OCI-LY7 (cell line): ENCODE measurements around the gene PDILT. TPM values are rescaled to one million over a fixed set of nuclear protein-coding genes. Genes with fewer than 3 reads are reported as not detected.

Experiments
- BruUV-seq: library from RNA; stranded (reverse); fragments of 400-500 nt; replicated peaks from 2 replicates; lab custom pipeline; 2021; lab: Mats Ljungman, UMichigan
- CTCF ChIA-PET: fragments of 300-600 bp; sonication (Branson Sonifier 250); formaldehyde crosslinking; loops from one replicate; lab custom pipeline; 2022; ENCODE audit warnings: antibody characterized with exemption; ENCODE audit not compliant: unreplicated experiment; lab: Charles Lee
- POLR2A ChIA-PET: fragments of 300-600 bp; sonication (Branson Sonifier 250); formaldehyde crosslinking; loops from one replicate; lab custom pipeline; 2022; ENCODE audit warnings: antibody characterized with exemption; lab: Charles Lee
- DNase-seq: peaks from one replicate; pipeline ENCODE4 v3.0.0-alpha.2; 2015; ENCODE audit warnings: low spot score
- H2AFZ ChIP-seq: fragments of 200-600 bp; sonication (generic), shearing (Covaris generic); 2 replicates; pipeline ENCODE4 v1.6.1; 2014; ENCODE audit warnings: mild to moderate bottlenecking, antibody characterized with exemption, low read length, moderate library complexity
- H3K27ac ChIP-seq: fragments of 200-600 bp; sonication (generic); 2 replicates; pipeline ENCODE4 v1.5.1; 2014; ENCODE audit warnings: mixed run types, low read depth, mild to moderate bottlenecking, moderate library complexity, low read length, inconsistent platforms; ENCODE audit not compliant: poor library complexity, severe bottlenecking
- H3K36me3 ChIP-seq: fragments of 200-600 bp; sonication (generic); 2 replicates; pipeline ENCODE4 v1.6.1; 2014; ENCODE audit warnings: mild to moderate bottlenecking, antibody characterized with exemption, low read length, moderate library complexity, mixed read lengths; ENCODE audit not compliant: insufficient read depth
- H3K4me1 ChIP-seq: fragments of 200-600 bp; sonication (generic); 2 replicates; pipeline ENCODE4 v1.5.1; 2014; ENCODE audit warnings: mild to moderate bottlenecking, low read length; ENCODE audit not compliant: insufficient read depth, poor library complexity, severe bottlenecking
- H3K4me2 ChIP-seq: fragments of 200-600 bp; sonication (generic); 2 replicates; pipeline ENCODE4 v1.6.1; 2014; ENCODE audit warnings: mild to moderate bottlenecking, low read length
- H3K4me3 ChIP-seq: fragments of 200-600 bp; sonication (generic); 2 replicates; pipeline ENCODE4 v1.5.1; 2014; ENCODE audit warnings: mild to moderate bottlenecking, low read depth, low read length; ENCODE audit not compliant: poor library complexity, severe bottlenecking
- H3K79me2 ChIP-seq: fragments of 200-600 bp; sonication (generic); 2 replicates; pipeline ENCODE4 v1.6.1; 2016; ENCODE audit warnings: low read depth, mild to moderate bottlenecking, low read length, moderate library complexity, mixed read lengths; ENCODE audit not compliant: insufficient read depth
- H3K9me2 ChIP-seq: fragments of 200-600 bp; sonication (generic); 2 replicates; pipeline ENCODE4 v1.6.1; 2016; ENCODE audit warnings: mild to moderate bottlenecking, low read length, mixed read lengths; ENCODE audit not compliant: insufficient read depth
- H3K9me3 ChIP-seq: fragments of 200-600 bp; sonication (generic); 2 replicates; pipeline ENCODE4 v1.6.1; 2014; ENCODE audit warnings: mild to moderate bottlenecking, mixed run types, low read length, mixed read lengths
- H4K20me1 ChIP-seq: fragments of 200-600 bp; sonication (generic); 2 replicates; pipeline ENCODE4 v1.6.1; 2014; ENCODE audit warnings: mild to moderate bottlenecking, antibody characterized with exemption, low read length, moderate library complexity, mixed read lengths; ENCODE audit not compliant: insufficient read depth
- CTCF ChIP-seq: fragments of 200-600 bp; sonication (generic); conservative IDR thresholded peaks from 2 replicates; pipeline ENCODE4 v1.5.1; 2014; ENCODE audit warnings: mild to moderate bottlenecking, antibody characterized with exemption, low read length, moderate library complexity, mixed read lengths
- EZH2phosphoT487 ChIP-seq: fragments of 200-600 bp; sonication (generic); IDR thresholded peaks from 2 replicates; pipeline ENCODE4 v1.6.1; 2018; ENCODE audit warnings: low read depth, borderline replicate concordance, mild to moderate bottlenecking, mixed run types, antibody characterized with exemption, low read length, moderate library complexity, mixed read lengths
- intact Hi-C: fragments of 100-400 bp; cut with micrococcal nuclease; formaldehyde crosslinking; loops from one replicate; pipeline ENCODE4 v1.10.0; 2022; ENCODE audit not compliant: unreplicated experiment
- total RNA-seq, 2 experiments: library from RNA; depleted of rRNA in 1 of 2; stranded (reverse); fragments of >200 nt in 1 of 2; shearing (Covaris generic) in 1 of 2; gene quantifications; 2 replicates each; pipeline ENCODE4 v1.2.3, GENCODE V29; 2014 to 2022

PDILT gene
- total RNA-seq, 2 experiments from 2014 or later, result not detected

DNA sequence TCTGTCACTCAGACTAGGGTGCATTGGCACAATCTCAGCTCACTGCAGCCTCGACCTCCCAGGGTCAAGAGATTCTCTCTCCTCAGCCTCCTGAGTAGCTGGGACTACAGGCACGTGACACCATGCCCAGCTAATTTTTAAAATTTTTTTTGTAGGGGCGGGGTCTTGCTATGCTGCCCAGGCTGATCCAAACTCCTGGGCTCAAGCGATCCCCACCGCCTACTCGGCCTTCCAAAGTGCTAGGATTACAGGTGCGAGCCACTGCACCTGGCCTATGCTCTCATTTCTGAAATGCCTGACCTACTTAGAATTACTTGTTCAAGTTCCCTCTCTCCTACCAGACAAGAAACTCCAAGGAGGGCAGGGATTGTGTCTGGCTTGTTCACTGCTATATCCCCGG is 72.1 kb downstream of the PDILT start:
- no peak overlapping the region for H3K4me3 ChIP-seq
- H3K27ac ChIP-seq, result no peak overlapping the region
- no peak overlapping the region for H3K4me2 ChIP-seq
- no peaks in the 10 kb centered on the region for H3K79me2 ChIP-seq
- no peak for DNase-seq
- no peaks in the 10 kb centered on the region for H3K9me2 ChIP-seq
- H3K36me3 ChIP-seq, result no peaks in the 10 kb centered on the region
- H3K9me3 ChIP-seq, result no peaks in the 10 kb centered on the region
- no TSS peak for BruUV-seq
- no peaks in the 10 kb centered on the region for H4K20me1 ChIP-seq
- H3K4me1 ChIP-seq, result no peaks in the 10 kb centered on the region
- intact Hi-C loops, result no loop called here
- TF ChIP-seq EZH2phosphoT487, result no peak
- no peak for TF ChIP-seq CTCF
- POLR2A ChIA-PET, result no interaction called here
- no peak overlapping the region for H2AFZ ChIP-seq
- CTCF ChIA-PET, result no interaction called here

DNA sequence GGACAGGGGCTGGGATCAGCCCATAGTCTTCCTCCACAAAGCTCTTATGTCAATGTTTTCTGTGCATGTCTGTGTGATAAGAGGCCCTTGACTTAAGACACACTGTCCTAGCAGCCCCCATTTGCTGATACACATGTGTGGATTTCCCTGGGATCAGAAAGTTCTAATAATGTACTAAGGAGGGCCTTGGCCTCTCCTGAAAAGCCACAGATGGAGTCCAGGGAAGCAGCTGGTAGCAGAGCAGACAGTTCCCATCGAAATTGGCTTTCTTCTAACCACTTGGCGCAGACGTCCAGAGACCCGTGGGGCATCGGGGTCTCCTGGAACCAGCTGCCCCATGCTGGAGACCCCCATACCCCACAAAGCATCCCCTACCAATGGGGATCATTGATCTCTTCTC is 72.9 kb downstream of the PDILT start:
- no TSS peak for BruUV-seq
- CTCF ChIA-PET, result no interaction called here
- TF ChIP-seq EZH2phosphoT487, result no peak
- TF ChIP-seq CTCF, result no peak

GRCh38 chr16:20329392-20330138 is 75.0 kb downstream of the PDILT start:
- no peaks in the 10 kb centered on the region for H3K79me2 ChIP-seq
- DNase-seq, result no peak
- no TSS peak for BruUV-seq
- TF ChIP-seq EZH2phosphoT487, result no peak
- no peak for TF ChIP-seq CTCF
- no peak overlapping the region for H2AFZ ChIP-seq
- ChIA-PET POLR2A (no interaction called here), CTCF (no interaction called here)
- H3K4me3 ChIP-seq, result no peak overlapping the region
- intact Hi-C loops, result no loop called here
- no peak overlapping the region for H3K27ac ChIP-seq
- H3K9me2 ChIP-seq, result no peaks in the 10 kb centered on the region
- no peaks in the 10 kb centered on the region for H3K9me3 ChIP-seq
- H3K4me2 ChIP-seq, result no peak overlapping the region
- no peaks in the 10 kb centered on the region for H3K4me1 ChIP-seq
- H4K20me1 ChIP-seq, result no peaks in the 10 kb centered on the region
- H3K36me3 ChIP-seq, result no peaks in the 10 kb centered on the region

More for the DNA sequence above, 72.9 kb downstream of the PDILT start:
- intact Hi-C loops, result no loop called here
- Histone ChIP-seq H4K20me1 (no peaks in the 10 kb centered on the region), H3K9me2 (no peaks in the 10 kb centered on the region), H3K4me3 (no peak overlapping the region), H3K4me1 (no peaks in the 10 kb centered on the region), H3K27ac (no peak overlapping the region), H3K4me2 (no peak overlapping the region), H3K9me3 (no peaks in the 10 kb centered on the region), H3K36me3 (no peaks in the 10 kb centered on the region), H2AFZ (no peak overlapping the region), H3K79me2 (no peaks in the 10 kb centered on the region)
- no peak for DNase-seq
- POLR2A ChIA-PET, result no interaction called here
